Mucosa of descending colon (tissue), 3 donors: Measurements from ENCODE around the gene GOLGA7B. TPM values are rescaled to one million over a fixed set of nuclear protein-coding genes. Genes with fewer than 3 reads are reported as not detected.

ENCODE experiments used
- ATAC-seq: fragments of 200-7000 bp; cut with Tn5 transposase; one replicate; pipeline ENCODE4 v1.9.1; 2020; ENCODE audit warnings: mild to moderate bottlenecking, moderate library complexity
- DNase-seq, 3 donors: peaks; one replicate each; pipeline ENCODE4 v3.0.0-alpha.2; 2020
- H3K36me3 ChIP-seq: fragments of 200-600 bp; one replicate; pipeline ENCODE4 v1.8.0; 2021; ENCODE audit warnings: low read depth, mild to moderate bottlenecking
- H3K4me1 ChIP-seq: fragments of 200-600 bp; one replicate; pipeline ENCODE4 v1.8.0; 2021; ENCODE audit warnings: low read depth, mild to moderate bottlenecking
- H3K4me3 ChIP-seq: fragments of 200-600 bp; one replicate; pipeline ENCODE4 v1.8.0; 2021; ENCODE audit warnings: mild to moderate bottlenecking
- H3K9me3 ChIP-seq: fragments of 200-600 bp; one replicate; pipeline ENCODE4 v1.8.0; 2021; ENCODE audit warnings: mild to moderate bottlenecking
- intact Hi-C, 2 donors: fragments of 100-400 bp; cut with DNase I in 1 of 2; cut with micrococcal nuclease in 1 of 2; formaldehyde crosslinking; loops; one replicate each; pipeline versions ENCODE4 v1.11.0 to v1.11.1; 2022; cut with DNase I, micrococcal nuclease
- total RNA-seq, 3 donors: library from RNA; stranded (reverse); fragmentation: NEBNext Ultra II Directional in 2 of 3; extraction: Animal tissue kit (Norgen Biotek cat#: 25700) in 2 of 3; gene quantifications; one replicate each; pipeline versions ENCODE4 v1.2.1 to v1.2.4, GENCODE V29; 2021 to 2023
- TF ChIP-seq, protein P1 (sequence below): fragments of 200-600 bp; IDR thresholded peaks from one replicate; pipeline ENCODE4 v1.8.0; 2022; ENCODE audit warnings: antibody characterized with exemption, mild to moderate bottlenecking
- donor health status: DM: no; HTN: no; CAD: no; lungs with moderate emphysema.
- donor health status: DM: no; HTN: no; CAD: no.
- donor health status: DM: no; HTN: yes; CAD: no.

The GOLGA7B gene
- total RNA-seq, 3 donors from 2014 or later: 0.29 to 0.92 (median 0.63) TPM

- intact Hi-C loops: no loop called here
Measured at GRCh38 chr10:97916586-97916985, 66.9 kb downstream of the GOLGA7B start.

GRCh38 chr10:97919012-97919411 lies 69.4 kb downstream of the GOLGA7B start:
- Histone ChIP-seq H3K9me3 (no peaks in the 10 kb centered on the region), H3K36me3 (no peaks in the 10 kb centered on the region), H3K4me3 (no peak overlapping the region), H3K4me1 (no peaks in the 10 kb centered on the region)
- no peak for DNase-seq
- intact Hi-C loops: no loop called here
- no peak for ATAC-seq
- TF ChIP-seq, protein P1, sequence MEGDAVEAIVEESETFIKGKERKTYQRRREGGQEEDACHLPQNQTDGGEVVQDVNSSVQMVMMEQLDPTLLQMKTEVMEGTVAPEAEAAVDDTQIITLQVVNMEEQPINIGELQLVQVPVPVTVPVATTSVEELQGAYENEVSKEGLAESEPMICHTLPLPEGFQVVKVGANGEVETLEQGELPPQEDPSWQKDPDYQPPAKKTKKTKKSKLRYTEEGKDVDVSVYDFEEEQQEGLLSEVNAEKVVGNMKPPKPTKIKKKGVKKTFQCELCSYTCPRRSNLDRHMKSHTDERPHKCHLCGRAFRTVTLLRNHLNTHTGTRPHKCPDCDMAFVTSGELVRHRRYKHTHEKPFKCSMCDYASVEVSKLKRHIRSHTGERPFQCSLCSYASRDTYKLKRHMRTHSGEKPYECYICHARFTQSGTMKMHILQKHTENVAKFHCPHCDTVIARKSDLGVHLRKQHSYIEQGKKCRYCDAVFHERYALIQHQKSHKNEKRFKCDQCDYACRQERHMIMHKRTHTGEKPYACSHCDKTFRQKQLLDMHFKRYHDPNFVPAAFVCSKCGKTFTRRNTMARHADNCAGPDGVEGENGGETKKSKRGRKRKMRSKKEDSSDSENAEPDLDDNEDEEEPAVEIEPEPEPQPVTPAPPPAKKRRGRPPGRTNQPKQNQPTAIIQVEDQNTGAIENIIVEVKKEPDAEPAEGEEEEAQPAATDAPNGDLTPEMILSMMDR: no peak

More at GRCh38 chr10:97916586-97916985, 66.9 kb downstream of the GOLGA7B start:
- H3K4me3 ChIP-seq: no peak overlapping the region
- no peaks in the 10 kb centered on the region for H3K9me3 ChIP-seq
- DNase-seq: peak in 1 of 3 donors; percentile 7
- no peaks in the 10 kb centered on the region for H3K4me1 ChIP-seq
- H3K36me3 ChIP-seq: no peaks in the 10 kb centered on the region
- ATAC-seq: no peak
- TF ChIP-seq, protein P1: no peak

GRCh38 chr10:97920865-97921264 lies 71.2 kb downstream of the GOLGA7B start:
- Histone ChIP-seq H3K36me3 (no peaks in the 10 kb centered on the region), H3K4me1 (no peaks in the 10 kb centered on the region), H3K4me3 (no peak overlapping the region), H3K9me3 (no peaks in the 10 kb centered on the region)
- intact Hi-C loops: no loop called here
- DNase-seq (no peak), ATAC-seq (no peak)
- TF ChIP-seq, protein P1: no peak

Other genes starting within 250 kb of the GOLGA7B start
- 1 to 10 TPM; 1.9 to 2.7 (median 2.6) TPM for gene MORN4, start 216.3 kb upstream of the GOLGA7B start, total RNA-seq
- gene PI4K2A, start 209.2 kb upstream of the GOLGA7B start, total RNA-seq: 10 to 100 TPM; 11.2 to 13.7 (median 11.7) TPM
- 10 to 100 TPM; 23.7 to 34.1 (median 31.4) TPM for gene AVPI1, start 162.6 kb upstream of the GOLGA7B start, total RNA-seq
- 10 to 100 TPM; 30.7 to 45.7 (median 37.7) TPM for gene MARVELD1, start 136.1 kb upstream of the GOLGA7B start, total RNA-seq
- 10 to 100 TPM; 48.8 to 83.7 (median 55.0) TPM for gene ZFYVE27, start 112.7 kb upstream of the GOLGA7B start, total RNA-seq
- gene SFRP5, start 77.8 kb upstream of the GOLGA7B start, total RNA-seq: 10 to 100 TPM in 1 of 3 donors, 1 to 10 TPM in 1, under 1 TPM in 1; 0.41 to 23.0 (median 1.0) TPM
- gene CRTAC1, start 180.8 kb downstream of the GOLGA7B start, total RNA-seq: 1 to 10 TPM in 2 of 3 donors, under 1 TPM in 1; 0.17 to 8.8 (median 1.0) TPM